Measurements from ENCODE around the gene SUN1.
"Not testable (repeated sequence)": the region's sequence is repeated elsewhere in the genome, so short reads cannot be mapped to it uniquely, and the experiment has no call there.

SUN1 gene

GRCh38 chr7:920351-921070, 88.2 kb downstream of the SUN1 start:
- Histone ChIP-seq H3K4me3 (ENCODE audit: low read depth, low read length) (no peak overlapping the region), H3K27ac (no peak overlapping the region), H3K27me3 (replicated peaks) (no peaks in the 10 kb centered on the region), H3K36me3 (replicated peaks) (no peaks in the 10 kb centered on the region)
- no peak for DNase-seq
- no peak for TF ChIP-seq CTCF (IDR thresholded peaks at IDR 0.05; ENCODE audit: low read depth, low read length, missing control alignments)
- in situ Hi-C loops (cut with HindIII; ENCODE audit: low pct_ligation_motif_present, low sequenced_read_pairs), result no loop called here

GRCh38 chr7:921071-921461, 88.8 kb downstream of the SUN1 start:
- Histone ChIP-seq H3K27me3 (replicated peaks) (no peaks in the 10 kb centered on the region), H3K27ac (no peak overlapping the region), H3K4me3 (ENCODE audit: low read depth, low read length) (no peak overlapping the region), H3K36me3 (replicated peaks) (no peaks in the 10 kb centered on the region)
- in situ Hi-C loops (cut with HindIII; ENCODE audit: low pct_ligation_motif_present, low sequenced_read_pairs), result no loop called here
- no peak for DNase-seq
- no peak for TF ChIP-seq CTCF (IDR thresholded peaks at IDR 0.05; ENCODE audit: low read depth, low read length, missing control alignments)

GRCh38 chr7:921581-922333, 89.5 kb downstream of the SUN1 start:
- DNase-seq, result no peak
- TF ChIP-seq CTCF (IDR thresholded peaks at IDR 0.05; ENCODE audit: low read depth, low read length, missing control alignments), result no peak
- H3K4me3 ChIP-seq (ENCODE audit: low read depth, low read length), result no peak overlapping the region
- no peaks in the 10 kb centered on the region for H3K36me3 ChIP-seq (replicated peaks)
- H3K27me3 ChIP-seq (replicated peaks), result no peaks in the 10 kb centered on the region
- in situ Hi-C loops (cut with HindIII; ENCODE audit: low pct_ligation_motif_present, low sequenced_read_pairs), result no loop called here
- no peak overlapping the region for H3K27ac ChIP-seq

- H3K27ac ChIP-seq, result no peak overlapping the region
- no peak for TF ChIP-seq CTCF (IDR thresholded peaks at IDR 0.05; ENCODE audit: low read depth, low read length, missing control alignments)
- no peak for DNase-seq
Observed at GRCh38 chr7:922334-923107, 90.2 kb downstream of the SUN1 start.

GRCh38 chr7:923108-924041, 91.1 kb downstream of the SUN1 start:
- no peak for TF ChIP-seq CTCF (IDR thresholded peaks at IDR 0.05; ENCODE audit: low read depth, low read length, missing control alignments)
- H3K27ac ChIP-seq, result no peak overlapping the region
- peak; percentile 48 for DNase-seq
- no peak overlapping the region for H3K4me3 ChIP-seq (ENCODE audit: low read depth, low read length)
- H3K36me3 ChIP-seq (replicated peaks), result no peaks in the 10 kb centered on the region
- in situ Hi-C loops (cut with HindIII; ENCODE audit: low pct_ligation_motif_present, low sequenced_read_pairs), result no loop called here
- no peaks in the 10 kb centered on the region for H3K27me3 ChIP-seq (replicated peaks)

More at GRCh38 chr7:922334-923107, 90.2 kb downstream of the SUN1 start:
- Histone ChIP-seq H3K27me3 (replicated peaks) (no peaks in the 10 kb centered on the region), H3K36me3 (replicated peaks) (no peaks in the 10 kb centered on the region), H3K4me3 (ENCODE audit: low read depth, low read length) (no peak overlapping the region)
- in situ Hi-C loops (cut with HindIII; ENCODE audit: low pct_ligation_motif_present, low sequenced_read_pairs), result no loop called here

GRCh38 chr7:924042-924441, 91.8 kb downstream of the SUN1 start:
- DNase-seq; H3K27me3 ChIP-seq (replicated peaks); H3K27ac ChIP-seq; in situ Hi-C loops (cut with HindIII; ENCODE audit: low pct_ligation_motif_present, low sequenced_read_pairs); H3K4me3 ChIP-seq (ENCODE audit: low read depth, low read length); H3K36me3 ChIP-seq (replicated peaks): not testable (repeated sequence)
